GM19043 (cell line): ENCODE measurements around the gene ORM1.
A peak's percentile ranks its signal among the peaks of the same experiment; 100 is the strongest.

Source experiments
- ATAC-seq: cut with Tn5 transposase; IDR thresholded peaks from one replicate; pipeline ENCODE4 v1.9.1; 2021; ENCODE audit warnings: low read depth; ENCODE audit not compliant: unreplicated experiment

The ORM1 gene

GRCh38 chr9:114341152-114341830, 18.4 kb downstream of the ORM1 start:
- no peak for ATAC-seq

GRCh38 chr9:114341991-114342390, 19.1 kb downstream of the ORM1 start:
- no peak for ATAC-seq

- ATAC-seq = no peak
Measured at GRCh38 chr9:114342755-114343440, 20.0 kb downstream of the ORM1 start.

- no peak for ATAC-seq
Measured at GRCh38 chr9:114343471-114344187, 20.7 kb downstream of the ORM1 start.

GRCh38 chr9:114344188-114344566, 21.3 kb downstream of the ORM1 start:
- no peak for ATAC-seq

GRCh38 chr9:114344692-114345091, 21.8 kb downstream of the ORM1 start:
- ATAC-seq = no peak

GRCh38 chr9:114345493-114346065, 22.7 kb downstream of the ORM1 start:
- no peak for ATAC-seq

- ATAC-seq = no peak
Measured at GRCh38 chr9:114346146-114346545, 23.2 kb downstream of the ORM1 start.

- ATAC-seq = no peak
Measured at GRCh38 chr9:114347675-114348074, 24.8 kb downstream of the ORM1 start.

GRCh38 chr9:114348261-114348905, 25.5 kb downstream of the ORM1 start:
- no peak for ATAC-seq

- ATAC-seq = peak; percentile 87
Measured at GRCh38 chr9:114348906-114349482, 26.1 kb downstream of the ORM1 start.

- no peak for ATAC-seq
Measured at GRCh38 chr9:114349713-114350480, 27.0 kb downstream of the ORM1 start.

- ATAC-seq = no peak
Measured at GRCh38 chr9:114350636-114351401, 27.9 kb downstream of the ORM1 start.

GRCh38 chr9:114351932-114352331, 29.0 kb downstream of the ORM1 start:
- no peak for ATAC-seq

GRCh38 chr9:114355821-114356220, 32.9 kb downstream of the ORM1 start:
- no peak for ATAC-seq

GRCh38 chr9:114356792-114357191, 33.9 kb downstream of the ORM1 start:
- ATAC-seq = no peak

- ATAC-seq = no peak
Measured at GRCh38 chr9:114357360-114357759, 34.5 kb downstream of the ORM1 start.

GRCh38 chr9:114357911-114358328, 35.0 kb downstream of the ORM1 start:
- no peak for ATAC-seq

GRCh38 chr9:114359801-114360200, 36.9 kb downstream of the ORM1 start:
- no peak for ATAC-seq
